ENCODE data around the gene SERPINB13.
"Not testable (repeated sequence)": the region's sequence is repeated elsewhere in the genome, so short reads cannot be mapped to it uniquely, and the experiment has no call there.

SERPINB13 gene

GRCh38 chr18:63590373-63590772, 3.2 kb downstream of the SERPINB13 start:
- no peak for ATAC-seq
- DNase-seq = no peak

- DNase-seq (no peak), ATAC-seq (no peak)
Measured at GRCh38 chr18:63590966-63591695, 4.0 kb downstream of the SERPINB13 start.

- ATAC-seq (no peak), DNase-seq (no peak)
Measured at GRCh38 chr18:63591725-63592124, 4.6 kb downstream of the SERPINB13 start.

- ATAC-seq = no peak
- DNase-seq = no peak
Measured at GRCh38 chr18:63592471-63592870, 5.3 kb downstream of the SERPINB13 start.

GRCh38 chr18:63596964-63597363, 9.8 kb downstream of the SERPINB13 start:
- DNase-seq (no peak), ATAC-seq (no peak)

GRCh38 chr18:63603355-63603754, 16.2 kb downstream of the SERPINB13 start:
- ATAC-seq (no peak), DNase-seq (no peak)

GRCh38 chr18:63603772-63604171, 16.6 kb downstream of the SERPINB13 start:
- ATAC-seq (no peak), DNase-seq (no peak)

- DNase-seq (no peak), ATAC-seq (no peak)
Measured at GRCh38 chr18:63604791-63605567, 17.8 kb downstream of the SERPINB13 start.

- DNase-seq (no peak), ATAC-seq (no peak)
Measured at GRCh38 chr18:63606526-63606925, 19.4 kb downstream of the SERPINB13 start.

- ATAC-seq = no peak
Measured at GRCh38 chr18:63613420-63613819, 26.3 kb downstream of the SERPINB13 start.

GRCh38 chr18:63617049-63617914, 30.1 kb downstream of the SERPINB13 start:
- DNase-seq (no peak), ATAC-seq (no peak)

More at GRCh38 chr18:63613420-63613819, 26.3 kb downstream of the SERPINB13 start:
- no peak for DNase-seq

- no peak for ATAC-seq
Measured at GRCh38 chr18:63617915-63618234, 30.7 kb downstream of the SERPINB13 start.

GRCh38 chr18:63619661-63620060, 32.5 kb downstream of the SERPINB13 start:
- DNase-seq (no peak), ATAC-seq (no peak)

More at GRCh38 chr18:63617915-63618234, 30.7 kb downstream of the SERPINB13 start:
- DNase-seq = no peak

- no peak for DNase-seq
- no peak for ATAC-seq
Measured at GRCh38 chr18:63624863-63625262, 37.7 kb downstream of the SERPINB13 start.

GRCh38 chr18:63626431-63626830, 39.3 kb downstream of the SERPINB13 start:
- DNase-seq (no peak), ATAC-seq (no peak)

GRCh38 chr18:63627819-63628218, 40.7 kb downstream of the SERPINB13 start:
- ATAC-seq = no peak

GRCh38 chr18:63637703-63638102, 50.6 kb downstream of the SERPINB13 start:
- ATAC-seq = no peak
- DNase-seq = no peak

More at GRCh38 chr18:63627819-63628218, 40.7 kb downstream of the SERPINB13 start:
- DNase-seq = no peak

GRCh38 chr18:63641157-63641680, 54.1 kb downstream of the SERPINB13 start:
- ATAC-seq, DNase-seq: not testable (repeated sequence)

- ATAC-seq, DNase-seq: not testable (repeated sequence)
Measured at GRCh38 chr18:63642668-63643356, 55.7 kb downstream of the SERPINB13 start.

- DNase-seq, ATAC-seq: not testable (repeated sequence)
Measured at GRCh38 chr18:63644142-63644541, 57.0 kb downstream of the SERPINB13 start, which contains the start of gene SERPINB4. Gene SERPINB4 (minus strand): TSS chr18:63644256. CDS start chr18:63643577, 679 bp downstream.

- not testable (repeated sequence) for DNase-seq, ATAC-seq
Measured at GRCh38 chr18:63644694-63645093, 57.6 kb downstream of the SERPINB13 start.
